K562 (cell line): ENCODE measurements around the gene NME4.
A peak's percentile ranks its signal among the peaks of the same experiment; 100 is the strongest.

ENCODE experiments used
- CCAR2 ChIP-seq: fragments of 200-400 bp; formaldehyde crosslinking; IDR thresholded peaks from 2 replicates; pipeline ENCODE4 v1.6.1; 2017; ENCODE audit warnings: mild to moderate bottlenecking, low read depth, low read length
- CHD2 ChIP-seq: IDR thresholded peaks from 2 replicates; pipeline ENCODE4 v1.6.1; 2011; ENCODE audit warnings: low read depth, low read length
- ESRRA ChIP-seq: fragments of 450-650 bp; IDR thresholded peaks from 2 replicates; pipeline ENCODE4 v1.6.1; 2014; ENCODE audit warnings: low read depth, mild to moderate bottlenecking, moderate library complexity, borderline replicate concordance
- MAFK ChIP-seq: IDR thresholded peaks from 2 replicates; pipeline ENCODE4 v1.6.1; 2011; ENCODE audit warnings: low read length, improper control_type of control experiment
- NRF1 ChIP-seq, 2 experiments: fragments of 450-650 bp; IDR thresholded peaks in 1 of 2; conservative IDR thresholded peaks in 1 of 2; 2 replicates each; pipeline ENCODE4 v1.6.1; 2014; ENCODE audit warnings: mild to moderate bottlenecking in 2 of 2
- POLR2A ChIP-seq: fragments of 450-650 bp; conservative IDR thresholded peaks from 2 replicates; pipeline ENCODE4 v1.6.1; 2016
- SPI1 ChIP-seq: IDR thresholded peaks from 2 replicates; pipeline ENCODE4 v1.6.1; 2011; ENCODE audit warnings: low read depth, low read length, control low read depth, borderline replicate concordance
- SRF ChIP-seq, 2 experiments: fragments of 250-450, 450-650 bp in 1 of 2; sonication (Bioruptor Pico) in 1 of 2; sonication (generic) in 1 of 2; formaldehyde crosslinking; IDR thresholded peaks; 2 replicates each; pipeline versions ENCODE4 v1.5.0 to v1.5.1; 2020 to 2022; ENCODE audit warnings: mild to moderate bottlenecking in 1 of 2, missing genetic modification reagents in 1 of 2
- ZNF57 ChIP-seq: fragments of 450-650 bp; formaldehyde crosslinking; IDR thresholded peaks from 2 replicates; pipeline ENCODE4 v1.4.0; 2020; ENCODE audit warnings: mild to moderate bottlenecking, moderate library complexity
- TF ChIP-seq, protein P1 (sequence below), 2 experiments: fragments of 450-650 bp; formaldehyde crosslinking in 1 of 2; IDR thresholded peaks; 2 replicates each; pipeline versions ENCODE4 v1.4.0 to v1.6.1; 2014 to 2020; ENCODE audit warnings: mild to moderate bottlenecking in 2 of 2, borderline replicate concordance in 1 of 2, low read depth in 1 of 2
- TF ChIP-seq, protein P2 (sequence below), 3 experiments: IDR thresholded peaks in 2 of 3; conservative IDR thresholded peaks in 1 of 3; 2 replicates each; pipeline ENCODE4 v1.5.1; 2011 to 2012; ENCODE audit warnings: low read length in 3 of 3, mild to moderate bottlenecking in 3 of 3, control low read depth in 2 of 3, improper control_type of control experiment in 1 of 3, inconsistent platforms in 1 of 3, low read depth in 1 of 3, mixed read lengths in 1 of 3, moderate library complexity in 1 of 3; ENCODE audit not compliant: insufficient read depth in 2 of 3
- TF ChIP-seq, protein P3 (sequence below): fragments of 250-450 bp; sonication (Bioruptor Pico); IDR thresholded peaks from 2 replicates; pipeline ENCODE4 v1.5.0; 2020; ENCODE audit warnings: mild to moderate bottlenecking, borderline replicate concordance

DNA sequence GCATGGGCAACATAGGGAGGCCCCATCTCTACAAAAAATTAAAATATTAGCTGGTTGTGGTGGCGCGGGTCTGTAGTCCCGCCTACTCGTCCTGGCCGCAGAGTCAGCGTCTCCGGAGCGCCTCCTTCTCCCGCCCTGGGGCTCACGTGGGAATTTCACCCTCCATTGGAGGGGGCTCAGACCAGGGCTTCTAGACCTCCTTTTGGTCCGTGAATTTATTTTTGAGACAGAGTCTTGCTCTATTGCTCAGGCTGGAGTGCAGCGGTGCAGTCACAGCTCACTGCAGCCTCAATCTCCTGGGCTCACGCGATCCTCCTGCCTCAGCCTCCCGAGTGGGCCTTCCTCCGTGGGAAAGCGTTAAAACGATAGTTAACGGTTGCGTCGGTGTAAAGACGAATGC is 394 bp upstream of the NME4 start:
- TF ChIP-seq CCAR2 (no peak), SRF (CRISPR knock-in tag; IDR thresholded peaks at IDR 0.05) (peak in 1 of 2 experiments; percentile 29; a peak in 1 of 4 replicates), ESRRA (no peak), ZNF57 (CRISPR knock-in tag) (no peak), POLR2A (peak; percentile 65), SPI1 (no peak), NRF1 (conservative IDR thresholded peaks at IDR 0.05 in 1 of 2, IDR thresholded peaks at IDR 0.05 in 1 of 2) (peak; percentile 21 to 43; a peak in 2 of 4 replicates), MAFK (no peak), CHD2 (no peak)
- TF ChIP-seq, protein P1, sequence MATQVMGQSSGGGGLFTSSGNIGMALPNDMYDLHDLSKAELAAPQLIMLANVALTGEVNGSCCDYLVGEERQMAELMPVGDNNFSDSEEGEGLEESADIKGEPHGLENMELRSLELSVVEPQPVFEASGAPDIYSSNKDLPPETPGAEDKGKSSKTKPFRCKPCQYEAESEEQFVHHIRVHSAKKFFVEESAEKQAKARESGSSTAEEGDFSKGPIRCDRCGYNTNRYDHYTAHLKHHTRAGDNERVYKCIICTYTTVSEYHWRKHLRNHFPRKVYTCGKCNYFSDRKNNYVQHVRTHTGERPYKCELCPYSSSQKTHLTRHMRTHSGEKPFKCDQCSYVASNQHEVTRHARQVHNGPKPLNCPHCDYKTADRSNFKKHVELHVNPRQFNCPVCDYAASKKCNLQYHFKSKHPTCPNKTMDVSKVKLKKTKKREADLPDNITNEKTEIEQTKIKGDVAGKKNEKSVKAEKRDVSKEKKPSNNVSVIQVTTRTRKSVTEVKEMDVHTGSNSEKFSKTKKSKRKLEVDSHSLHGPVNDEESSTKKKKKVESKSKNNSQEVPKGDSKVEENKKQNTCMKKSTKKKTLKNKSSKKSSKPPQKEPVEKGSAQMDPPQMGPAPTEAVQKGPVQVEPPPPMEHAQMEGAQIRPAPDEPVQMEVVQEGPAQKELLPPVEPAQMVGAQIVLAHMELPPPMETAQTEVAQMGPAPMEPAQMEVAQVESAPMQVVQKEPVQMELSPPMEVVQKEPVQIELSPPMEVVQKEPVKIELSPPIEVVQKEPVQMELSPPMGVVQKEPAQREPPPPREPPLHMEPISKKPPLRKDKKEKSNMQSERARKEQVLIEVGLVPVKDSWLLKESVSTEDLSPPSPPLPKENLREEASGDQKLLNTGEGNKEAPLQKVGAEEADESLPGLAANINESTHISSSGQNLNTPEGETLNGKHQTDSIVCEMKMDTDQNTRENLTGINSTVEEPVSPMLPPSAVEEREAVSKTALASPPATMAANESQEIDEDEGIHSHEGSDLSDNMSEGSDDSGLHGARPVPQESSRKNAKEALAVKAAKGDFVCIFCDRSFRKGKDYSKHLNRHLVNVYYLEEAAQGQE (IDR thresholded peaks at IDR 0.05; ENCODE audit: borderline replicate concordance), result no peak
- TF ChIP-seq, protein P1 (CRISPR knock-in tag; IDR thresholded peaks at IDR 0.05; ENCODE audit: low read depth), result no peak
- TF ChIP-seq, protein P2, sequence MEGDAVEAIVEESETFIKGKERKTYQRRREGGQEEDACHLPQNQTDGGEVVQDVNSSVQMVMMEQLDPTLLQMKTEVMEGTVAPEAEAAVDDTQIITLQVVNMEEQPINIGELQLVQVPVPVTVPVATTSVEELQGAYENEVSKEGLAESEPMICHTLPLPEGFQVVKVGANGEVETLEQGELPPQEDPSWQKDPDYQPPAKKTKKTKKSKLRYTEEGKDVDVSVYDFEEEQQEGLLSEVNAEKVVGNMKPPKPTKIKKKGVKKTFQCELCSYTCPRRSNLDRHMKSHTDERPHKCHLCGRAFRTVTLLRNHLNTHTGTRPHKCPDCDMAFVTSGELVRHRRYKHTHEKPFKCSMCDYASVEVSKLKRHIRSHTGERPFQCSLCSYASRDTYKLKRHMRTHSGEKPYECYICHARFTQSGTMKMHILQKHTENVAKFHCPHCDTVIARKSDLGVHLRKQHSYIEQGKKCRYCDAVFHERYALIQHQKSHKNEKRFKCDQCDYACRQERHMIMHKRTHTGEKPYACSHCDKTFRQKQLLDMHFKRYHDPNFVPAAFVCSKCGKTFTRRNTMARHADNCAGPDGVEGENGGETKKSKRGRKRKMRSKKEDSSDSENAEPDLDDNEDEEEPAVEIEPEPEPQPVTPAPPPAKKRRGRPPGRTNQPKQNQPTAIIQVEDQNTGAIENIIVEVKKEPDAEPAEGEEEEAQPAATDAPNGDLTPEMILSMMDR (IDR thresholded peaks at IDR 0.05 in 2 of 3, conservative IDR thresholded peaks at IDR 0.05 in 1 of 3; ENCODE audit: insufficient read depth in 2 of 3, low read depth in 1 of 3, low read length in 3 of 3), result no peak
- TF ChIP-seq, protein P3, sequence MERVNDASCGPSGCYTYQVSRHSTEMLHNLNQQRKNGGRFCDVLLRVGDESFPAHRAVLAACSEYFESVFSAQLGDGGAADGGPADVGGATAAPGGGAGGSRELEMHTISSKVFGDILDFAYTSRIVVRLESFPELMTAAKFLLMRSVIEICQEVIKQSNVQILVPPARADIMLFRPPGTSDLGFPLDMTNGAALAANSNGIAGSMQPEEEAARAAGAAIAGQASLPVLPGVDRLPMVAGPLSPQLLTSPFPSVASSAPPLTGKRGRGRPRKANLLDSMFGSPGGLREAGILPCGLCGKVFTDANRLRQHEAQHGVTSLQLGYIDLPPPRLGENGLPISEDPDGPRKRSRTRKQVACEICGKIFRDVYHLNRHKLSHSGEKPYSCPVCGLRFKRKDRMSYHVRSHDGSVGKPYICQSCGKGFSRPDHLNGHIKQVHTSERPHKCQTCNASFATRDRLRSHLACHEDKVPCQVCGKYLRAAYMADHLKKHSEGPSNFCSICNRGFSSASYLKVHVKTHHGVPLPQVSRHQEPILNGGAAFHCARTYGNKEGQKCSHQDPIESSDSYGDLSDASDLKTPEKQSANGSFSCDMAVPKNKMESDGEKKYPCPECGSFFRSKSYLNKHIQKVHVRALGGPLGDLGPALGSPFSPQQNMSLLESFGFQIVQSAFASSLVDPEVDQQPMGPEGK (CRISPR knock-in tag), result no peak
